ENCODE results near the gene LRP11. TPM values are rescaled to one million over a fixed set of nuclear protein-coding genes. Genes with fewer than 3 reads are reported as not detected.
"Not testable (repeated sequence)": the region's sequence is repeated elsewhere in the genome, so short reads cannot be mapped to it uniquely, and the experiment has no call there.

The LRP11 gene
- total RNA-seq, 2 experiments from 2014 or later, result 5.1 TPM

- no peaks in the 10 kb centered on the region for H3K4me1 Mint-ChIP-seq
- no peak overlapping the region for H3K27ac Mint-ChIP-seq
- H3K36me3 Mint-ChIP-seq (ENCODE audit: low read depth), result no peaks in the 10 kb centered on the region
- intact Hi-C loops (cut with DNase I, micrococcal nuclease), result no loop called here
- H3K27me3 Mint-ChIP-seq, result peaks cover 1% of the 10 kb centered on the region
- no peak overlapping the region for H3K4me3 Mint-ChIP-seq
- ATAC-seq, result no peak
- ChIA-PET CTCF (interaction anchor here (2.5 kb wide), 1 partner anchor 10 kb away, joined by 12 read pairs; no protein-coding TSS in a partner anchor), POLR2A (no interaction called here)
- no peaks in the 10 kb centered on the region for H3K9me3 Mint-ChIP-seq (ENCODE audit: low read depth)
- no peak for DNase-seq
Measured at GRCh38 chr6:149845549-149845948, 18.6 kb downstream of the LRP11 start.

GRCh38 chr6:149844480-149844879 is 19.7 kb downstream of the LRP11 start:
- Mint-ChIP-seq H3K9me3 (ENCODE audit: low read depth) (no peaks in the 10 kb centered on the region), H3K27me3 (peaks cover 1% of the 10 kb centered on the region), H3K4me3 (no peak overlapping the region), H3K36me3 (ENCODE audit: low read depth) (no peaks in the 10 kb centered on the region), H3K27ac (no peak overlapping the region), H3K4me1 (no peaks in the 10 kb centered on the region)
- no peak for ATAC-seq
- no peak for DNase-seq
- intact Hi-C loops (cut with DNase I, micrococcal nuclease), result no loop called here
- POLR2A ChIA-PET, result no interaction called here
- CTCF ChIA-PET, result interaction anchor here (2.5 kb wide), 1 partner anchor 9 kb away, joined by 12 read pairs; no protein-coding TSS in a partner anchor

DNA sequence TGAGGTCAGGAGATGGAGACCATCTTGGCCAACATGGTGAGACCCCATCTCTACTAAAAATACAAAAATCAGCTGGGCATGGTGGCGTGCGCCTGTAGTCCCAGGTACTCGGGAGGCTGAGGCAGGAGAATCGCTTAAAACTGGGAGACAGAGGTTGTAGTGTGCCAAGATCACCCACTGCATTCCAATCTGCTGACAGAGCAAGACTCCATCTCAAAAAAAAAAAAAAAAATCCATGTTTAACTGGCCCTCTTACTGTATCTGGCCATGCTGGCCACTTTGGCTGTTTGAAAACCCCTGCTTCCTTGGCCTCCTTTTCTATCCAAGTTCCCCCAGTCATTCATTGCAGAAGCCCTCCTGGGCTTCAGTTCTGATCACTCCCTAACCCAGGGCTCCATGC is 20.1 kb downstream of the LRP11 start:
- ATAC-seq; H3K9me3 Mint-ChIP-seq (ENCODE audit: low read depth); H3K27ac Mint-ChIP-seq; H3K4me1 Mint-ChIP-seq; POLR2A ChIA-PET; H3K4me3 Mint-ChIP-seq; DNase-seq; H3K27me3 Mint-ChIP-seq; intact Hi-C loops (cut with DNase I, micrococcal nuclease); H3K36me3 Mint-ChIP-seq (ENCODE audit: low read depth): not testable (repeated sequence)
- CTCF ChIA-PET, result interaction anchor here (2.5 kb wide), 1 partner anchor 9 kb away, joined by 12 read pairs; no protein-coding TSS in a partner anchor

GRCh38 chr6:149843051-149843633 is 21.0 kb downstream of the LRP11 start:
- no peak for DNase-seq

GRCh38 chr6:149842331-149842730 is 21.8 kb downstream of the LRP11 start:
- Mint-ChIP-seq H3K4me3 (no peak overlapping the region), H3K9me3 (ENCODE audit: low read depth) (no peaks in the 10 kb centered on the region), H3K27ac (no peak overlapping the region), H3K27me3 (peaks cover 1% of the 10 kb centered on the region), H3K4me1 (no peaks in the 10 kb centered on the region), H3K36me3 (ENCODE audit: low read depth) (no peaks in the 10 kb centered on the region)
- ChIA-PET CTCF (no interaction called here), POLR2A (interaction anchor here (0.6 kb wide), 1 partner anchor 40 kb away, joined by 3 read pairs; no protein-coding TSS in a partner anchor)
- intact Hi-C loops (cut with DNase I, micrococcal nuclease), result no loop called here
- no peak for ATAC-seq
- DNase-seq, result no peak

More at GRCh38 chr6:149843051-149843633, 21.0 kb downstream of the LRP11 start:
- no peak for ATAC-seq
- intact Hi-C loops (cut with DNase I, micrococcal nuclease), result no loop called here
- Mint-ChIP-seq H3K36me3 (ENCODE audit: low read depth) (no peaks in the 10 kb centered on the region), H3K27ac (no peak overlapping the region), H3K27me3 (peaks cover 1% of the 10 kb centered on the region), H3K4me1 (no peaks in the 10 kb centered on the region), H3K4me3 (no peak overlapping the region), H3K9me3 (ENCODE audit: low read depth) (no peaks in the 10 kb centered on the region)
- CTCF ChIA-PET, result no interaction called here
- POLR2A ChIA-PET, result no interaction called here

DNA sequence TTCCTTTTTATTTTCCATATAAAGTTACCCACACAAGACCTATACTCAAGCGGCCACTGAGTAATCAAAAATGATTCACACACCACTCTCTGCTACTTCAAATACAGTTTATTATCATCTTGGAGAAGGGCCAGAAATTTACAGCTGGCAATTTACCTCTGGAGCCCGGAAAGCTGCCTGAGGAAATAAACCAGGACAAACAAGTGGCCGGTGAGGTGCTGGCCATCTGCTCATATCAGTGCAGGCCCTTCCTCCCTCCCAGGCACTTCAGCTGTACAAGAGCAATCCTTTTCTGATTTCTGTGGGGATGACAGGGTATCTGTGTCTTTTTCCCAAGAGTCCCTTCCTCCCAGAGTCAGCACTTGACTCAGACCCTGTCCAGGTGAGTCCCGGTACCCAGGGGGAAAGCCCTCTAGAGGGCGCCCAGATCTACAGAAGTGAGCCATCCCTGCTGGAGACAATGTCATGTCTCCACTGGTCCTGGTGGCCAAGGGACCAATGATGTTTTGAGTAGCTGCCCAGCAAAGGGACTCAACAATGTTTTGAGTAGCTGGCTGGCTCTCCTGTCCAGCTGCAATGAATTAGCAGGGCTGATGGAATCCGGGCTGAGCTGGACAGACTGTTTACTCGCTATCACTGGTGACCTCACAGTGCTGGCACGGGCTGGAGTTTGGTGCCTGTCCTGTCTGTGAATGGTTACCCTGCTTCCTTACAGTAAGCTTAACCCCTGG is 23.6 kb downstream of the LRP11 start:
- ChIA-PET CTCF (interaction anchor here (0.6 to 2.3 kb wide), 10 partner anchors 8 to 1727 kb away, joined by 3 to 12 read pairs (median 3); no protein-coding TSS in a partner anchor), POLR2A (interaction anchor here (0.6 kb wide), 1 partner anchor 1002 kb away, joined by 5 read pairs; no protein-coding TSS in a partner anchor)
- H3K27me3 Mint-ChIP-seq, result peaks cover 1% of the 10 kb centered on the region
- no peaks in the 10 kb centered on the region for H3K9me3 Mint-ChIP-seq (ENCODE audit: low read depth)
- DNase-seq (peak; percentile 79), ATAC-seq (peak; percentile 73)
- no peaks in the 10 kb centered on the region for H3K4me1 Mint-ChIP-seq
- no peak overlapping the region for H3K27ac Mint-ChIP-seq
- intact Hi-C loops (cut with DNase I, micrococcal nuclease), result loop anchor here in 1 of 2 experiments (1.0 kb wide), 2 partner anchors 25 to 86 kb away; no protein-coding TSS in a partner anchor
- H3K36me3 Mint-ChIP-seq (ENCODE audit: low read depth), result no peaks in the 10 kb centered on the region
- H3K4me3 Mint-ChIP-seq, result no peak overlapping the region

- POLR2A ChIA-PET, result no interaction called here
- H3K27me3 Mint-ChIP-seq, result no peaks in the 10 kb centered on the region
- CTCF ChIA-PET, result interaction anchor here (0.6 to 3.0 kb wide), 22 partner anchors 10 to 602 kb away, joined by 3 to 12 read pairs (median 4); partner anchors contain the start of gene RAET1G
Measured at GRCh38 chr6:149834513-149835481, 29.4 kb downstream of the LRP11 start.

GRCh38 chr6:149833651-149834050 is 30.5 kb downstream of the LRP11 start:
- DNase-seq, result no peak
- Mint-ChIP-seq H3K27ac (no peak overlapping the region), H3K4me1 (no peaks in the 10 kb centered on the region), H3K36me3 (ENCODE audit: low read depth) (no peaks in the 10 kb centered on the region), H3K4me3 (no peak overlapping the region), H3K27me3 (no peaks in the 10 kb centered on the region), H3K9me3 (ENCODE audit: low read depth) (no peaks in the 10 kb centered on the region)
- POLR2A ChIA-PET, result no interaction called here
- CTCF ChIA-PET, result interaction anchor here (0.6 to 3.0 kb wide), 7 partner anchors 9 to 247 kb away, joined by 3 to 12 read pairs (median 4); no protein-coding TSS in a partner anchor
- no peak for ATAC-seq
- intact Hi-C loops (cut with DNase I, micrococcal nuclease), result loop anchor here (1.0 to 2.0 kb wide), 4 partner anchors 32 to 183 kb away; no protein-coding TSS in a partner anchor

More at GRCh38 chr6:149834513-149835481, 29.4 kb downstream of the LRP11 start:
- Mint-ChIP-seq H3K9me3 (ENCODE audit: low read depth) (no peaks in the 10 kb centered on the region), H3K4me3 (no peak overlapping the region), H3K36me3 (ENCODE audit: low read depth) (no peaks in the 10 kb centered on the region), H3K4me1 (no peaks in the 10 kb centered on the region), H3K27ac (no peak overlapping the region)
- intact Hi-C loops (cut with DNase I, micrococcal nuclease), result loop anchor here (1.0 to 2.0 kb wide), 4 partner anchors 31 to 182 kb away; no protein-coding TSS in a partner anchor
- ATAC-seq (peak; percentile 66), DNase-seq (peak; percentile 78)

GRCh38 chr6:149831308-149831820 is 32.8 kb downstream of the LRP11 start:
- ChIA-PET CTCF (interaction anchor here (1.4 to 1.6 kb wide), 3 partner anchors 12 to 93 kb away, joined by 4 to 5 read pairs (median 5); no protein-coding TSS in a partner anchor), POLR2A (interaction anchor here (0.5 kb wide), 1 partner anchor 883 kb away, joined by 3 read pairs; no protein-coding TSS in a partner anchor)
- intact Hi-C loops (cut with DNase I, micrococcal nuclease), result no loop called here
- H3K4me3 Mint-ChIP-seq, result no peak overlapping the region
- ATAC-seq, result no peak
- H3K9me3 Mint-ChIP-seq (ENCODE audit: low read depth), result no peaks in the 10 kb centered on the region
- H3K36me3 Mint-ChIP-seq (ENCODE audit: low read depth), result no peaks in the 10 kb centered on the region
- H3K27ac Mint-ChIP-seq, result no peak overlapping the region
- no peaks in the 10 kb centered on the region for H3K27me3 Mint-ChIP-seq
- no peaks in the 10 kb centered on the region for H3K4me1 Mint-ChIP-seq
- DNase-seq, result no peak

- Mint-ChIP-seq H3K4me1 (no peaks in the 10 kb centered on the region), H3K27ac (no peak overlapping the region), H3K4me3 (no peak overlapping the region), H3K27me3 (no peaks in the 10 kb centered on the region), H3K36me3 (ENCODE audit: low read depth) (no peaks in the 10 kb centered on the region), H3K9me3 (ENCODE audit: low read depth) (no peaks in the 10 kb centered on the region)
- no peak for DNase-seq
- ATAC-seq, result no peak
- POLR2A ChIA-PET, result interaction anchor here (0.5 kb wide), 1 partner anchor 882 kb away, joined by 3 read pairs; no protein-coding TSS in a partner anchor
- CTCF ChIA-PET, result interaction anchor here (1.4 to 1.6 kb wide), 2 partner anchors 11 to 24 kb away, joined by 5 read pairs; no protein-coding TSS in a partner anchor
- intact Hi-C loops (cut with DNase I, micrococcal nuclease), result no loop called here
Measured at GRCh38 chr6:149830731-149831307, 33.3 kb downstream of the LRP11 start.
